Measurements from ENCODE around the gene YTHDF1. TPM values are rescaled to one million over a fixed set of nuclear protein-coding genes. Genes with fewer than 3 reads are reported as not detected.

The YTHDF1 gene
- total RNA-seq, 1 experiment from 2014 or later: 36.0 TPM

GRCh38 chr20:63151554-63152321, 64.2 kb downstream of the YTHDF1 start:
- no peaks in the 10 kb centered on the region for H3K27me3 ChIP-seq (ENCODE audit: control insufficient read depth, insufficient read depth, low read length)
- H3K36me3 ChIP-seq (replicated peaks; ENCODE audit: control insufficient read depth, insufficient read depth, low read length): no peaks in the 10 kb centered on the region
- no peak overlapping the region for H3K4me3 ChIP-seq (ENCODE audit: insufficient read depth, low read depth, low read length)
- DNase-seq: no peak

- Histone ChIP-seq H3K36me3 (replicated peaks; ENCODE audit: control insufficient read depth, insufficient read depth, low read length) (no peaks in the 10 kb centered on the region), H3K27me3 (ENCODE audit: control insufficient read depth, insufficient read depth, low read length) (no peaks in the 10 kb centered on the region), H3K4me3 (ENCODE audit: insufficient read depth, low read depth, low read length) (no peak overlapping the region)
- DNase-seq: no peak
Measured at GRCh38 chr20:63150911-63151531, 64.9 kb downstream of the YTHDF1 start.

- H3K27me3 ChIP-seq (ENCODE audit: control insufficient read depth, insufficient read depth, low read length): no peaks in the 10 kb centered on the region
- H3K4me3 ChIP-seq (ENCODE audit: insufficient read depth, low read depth, low read length): no peak overlapping the region
- no peaks in the 10 kb centered on the region for H3K36me3 ChIP-seq (replicated peaks; ENCODE audit: control insufficient read depth, insufficient read depth, low read length)
- no peak for DNase-seq
Measured at GRCh38 chr20:63150391-63150898, 65.5 kb downstream of the YTHDF1 start.

GRCh38 chr20:63149531-63150192, 66.3 kb downstream of the YTHDF1 start:
- DNase-seq: no peak
- H3K4me3 ChIP-seq (ENCODE audit: insufficient read depth, low read depth, low read length): no peak overlapping the region
- H3K36me3 ChIP-seq (replicated peaks; ENCODE audit: control insufficient read depth, insufficient read depth, low read length): no peaks in the 10 kb centered on the region
- H3K27me3 ChIP-seq (ENCODE audit: control insufficient read depth, insufficient read depth, low read length): no peaks in the 10 kb centered on the region

- Histone ChIP-seq H3K4me3 (ENCODE audit: insufficient read depth, low read depth, low read length) (no peak overlapping the region), H3K36me3 (replicated peaks; ENCODE audit: control insufficient read depth, insufficient read depth, low read length) (no peaks in the 10 kb centered on the region), H3K27me3 (ENCODE audit: control insufficient read depth, insufficient read depth, low read length) (no peaks in the 10 kb centered on the region)
- DNase-seq: no peak
Measured at GRCh38 chr20:63148696-63149095, 67.2 kb downstream of the YTHDF1 start.

- no peaks in the 10 kb centered on the region for H3K36me3 ChIP-seq (replicated peaks; ENCODE audit: control insufficient read depth, insufficient read depth, low read length)
- H3K27me3 ChIP-seq (ENCODE audit: control insufficient read depth, insufficient read depth, low read length): no peaks in the 10 kb centered on the region
- H3K4me3 ChIP-seq (ENCODE audit: insufficient read depth, low read depth, low read length): no peak overlapping the region
Measured at GRCh38 chr20:63147532-63147931, 68.4 kb downstream of the YTHDF1 start.

More at GRCh38 chr20:63147532-63147931, 68.4 kb downstream of the YTHDF1 start:
- DNase-seq: no peak

Other genes with a start within 250 kb of the YTHDF1 start
- 2.1 TPM in 2 replicates for gene BHLHE23, start 209.2 kb downstream of the YTHDF1 start, total RNA-seq (2014; rRNA removed; shearing (Covaris generic))
- 0.26 TPM in 1 of 2 replicates, not detected in the other for gene BIRC7, start 19.8 kb upstream of the YTHDF1 start, total RNA-seq (2014; rRNA removed; shearing (Covaris generic))
- gene NKAIN4, start 38.3 kb upstream of the YTHDF1 start, total RNA-seq (2014; rRNA removed; shearing (Covaris generic)): 3.0 and 4.8 TPM in 2 replicates
- 88.0 and 114 TPM in 2 replicates for gene ARFGAP1, start 56.7 kb upstream of the YTHDF1 start, total RNA-seq (2014; rRNA removed; shearing (Covaris generic))
- gene COL20A1, start 77.1 kb upstream of the YTHDF1 start, total RNA-seq (2014; rRNA removed; shearing (Covaris generic)): 0.17 and 0.70 TPM in 2 replicates
- gene CHRNA4, start 145.2 kb upstream of the YTHDF1 start, total RNA-seq (2014; rRNA removed; shearing (Covaris generic)): 2.0 TPM in 2 replicates